Hematopoietic multipotent progenitor cell treated with erythropoietin and hydrocortisone succinate and interleukin-3 and kit ligand, for 15 days (in vitro differentiated cells): ENCODE data around the gene AFF2.
"Not testable (repeated sequence)": the region's sequence is repeated elsewhere in the genome, so short reads cannot be mapped to it uniquely, and the experiment has no call there.

Source experiments
- DNase-seq: peaks from one replicate; pipeline ENCODE4 v3.0.0-alpha.2; 2015; ENCODE audit warnings: low spot score

AFF2 gene

GRCh38 chrX:148856505-148856904 is 356.1 kb downstream of the AFF2 start:
- DNase-seq, result no peak

DNA sequence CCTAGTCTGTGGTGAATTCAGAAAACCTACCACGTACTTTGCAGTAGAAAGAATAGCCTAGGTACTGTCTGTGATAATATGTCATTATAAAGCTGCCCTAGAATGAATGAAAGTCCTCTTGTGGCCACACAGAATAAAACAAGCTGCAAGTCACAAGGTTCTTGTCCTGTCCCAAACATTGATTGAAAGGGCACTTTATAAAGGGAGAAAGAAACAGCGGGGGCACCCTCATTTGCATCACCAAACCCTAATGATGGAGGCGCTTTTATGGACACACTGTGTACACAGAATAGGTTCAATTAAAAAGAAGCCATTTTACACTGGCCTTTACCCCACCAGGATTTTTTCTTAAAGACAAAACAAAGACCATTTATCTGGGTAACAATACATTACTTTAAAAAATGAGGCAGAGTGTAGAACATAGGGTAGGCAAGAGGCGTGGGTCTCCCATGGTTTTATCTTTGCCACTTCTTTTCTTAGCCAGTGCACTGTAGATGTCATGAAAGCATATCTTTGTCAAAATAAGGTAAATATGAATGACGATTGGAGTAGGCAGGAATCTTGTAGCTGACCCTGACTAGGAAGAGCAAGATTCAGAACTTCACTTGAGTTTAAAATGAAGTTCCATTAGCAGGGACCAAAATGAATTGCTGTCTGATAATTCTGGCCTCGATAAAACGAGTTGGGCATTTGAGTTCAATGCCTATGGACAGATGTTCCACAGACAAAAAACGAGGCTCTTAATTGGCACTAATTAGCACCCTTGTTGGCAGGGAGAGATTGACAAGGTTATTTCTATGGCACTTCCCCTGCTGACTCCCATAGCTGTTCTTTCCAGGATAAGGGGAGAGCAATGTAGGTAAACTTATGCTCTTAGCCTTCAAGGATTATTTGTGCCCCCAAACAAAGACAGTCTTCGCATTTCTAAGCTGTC is 365.1 kb downstream of the AFF2 start:
- no peak for DNase-seq

- DNase-seq, result no peak
These were observed 367.2 kb downstream of the AFF2 start for GRCh38 chrX:148867596-148867995.

GRCh38 chrX:148871422-148872160 is 371.2 kb downstream of the AFF2 start:
- DNase-seq, result no peak

DNA sequence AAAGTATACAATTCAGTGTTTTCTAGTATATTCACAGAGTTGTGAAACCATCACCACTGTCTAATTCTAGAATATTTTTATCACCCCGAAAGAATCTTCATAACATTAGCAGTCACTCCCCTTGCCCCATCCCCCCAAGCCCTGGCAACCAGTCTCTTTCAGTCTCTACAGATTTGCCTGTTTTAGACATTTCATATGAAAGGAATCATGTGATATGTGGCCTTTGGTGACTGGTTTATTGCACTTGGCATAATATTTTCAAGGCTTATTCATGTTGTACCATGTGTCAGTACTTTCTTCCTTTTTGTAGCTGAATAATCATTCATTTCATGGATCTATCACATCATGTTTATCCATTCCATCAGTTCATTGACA is 371.7 kb downstream of the AFF2 start:
- DNase-seq, result no peak

GRCh38 chrX:148872881-148873280 is 372.5 kb downstream of the AFF2 start:
- no peak for DNase-seq

- no peak for DNase-seq
These were observed 374.3 kb downstream of the AFF2 start for GRCh38 chrX:148874636-148875246.

- DNase-seq, result no peak
These were observed 378.0 kb downstream of the AFF2 start for GRCh38 chrX:148878371-148878770.

GRCh38 chrX:148885203-148885602 is 384.8 kb downstream of the AFF2 start:
- DNase-seq, result no peak

- DNase-seq, result no peak
These were observed 393.0 kb downstream of the AFF2 start for GRCh38 chrX:148893395-148893794.

DNA sequence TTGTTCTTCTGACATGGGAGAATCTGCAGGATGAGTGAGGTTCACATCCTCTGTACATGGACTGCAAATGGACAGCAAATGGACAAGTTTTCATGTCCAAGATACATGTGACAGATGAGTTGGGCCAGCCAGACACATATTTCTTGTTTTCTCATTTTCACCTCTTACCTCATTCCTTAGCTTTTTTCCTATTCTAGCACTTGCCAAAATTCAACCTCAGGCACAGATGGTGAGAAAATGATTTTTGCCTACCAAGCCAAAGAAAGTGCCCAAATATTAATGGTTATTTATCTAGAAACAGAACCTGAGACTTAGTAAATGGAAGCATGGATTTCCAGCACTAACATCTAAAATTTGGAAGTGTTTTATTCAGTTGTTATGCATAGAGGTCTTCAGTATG is 402.2 kb downstream of the AFF2 start:
- DNase-seq, result no peak

GRCh38 chrX:148903176-148903575 is 402.8 kb downstream of the AFF2 start:
- DNase-seq, result no peak

- no peak for DNase-seq
These were observed 404.1 kb downstream of the AFF2 start for GRCh38 chrX:148904421-148905111.

GRCh38 chrX:148905400-148905799 is 405.0 kb downstream of the AFF2 start:
- no peak for DNase-seq

DNA sequence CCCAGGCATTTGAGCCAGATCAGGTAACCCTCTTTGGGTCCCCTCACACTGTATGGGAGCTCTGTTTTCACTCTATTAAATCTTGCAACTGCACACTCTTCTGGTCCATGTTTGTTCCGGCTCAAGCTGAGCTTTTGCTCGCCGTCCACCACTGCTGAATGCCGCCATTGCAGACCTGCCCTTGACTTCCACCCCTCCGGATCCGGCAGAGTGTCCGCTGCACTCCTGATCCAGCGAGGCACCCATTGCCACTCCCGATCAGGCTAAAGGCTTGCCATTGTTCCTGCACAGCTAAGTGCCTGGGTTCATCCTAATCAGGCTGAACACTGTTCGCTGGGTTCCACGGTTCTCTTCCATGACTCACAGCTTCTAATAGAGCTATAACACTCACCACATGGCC is 406.2 kb downstream of the AFF2 start:
- not testable (repeated sequence) for DNase-seq

DNA sequence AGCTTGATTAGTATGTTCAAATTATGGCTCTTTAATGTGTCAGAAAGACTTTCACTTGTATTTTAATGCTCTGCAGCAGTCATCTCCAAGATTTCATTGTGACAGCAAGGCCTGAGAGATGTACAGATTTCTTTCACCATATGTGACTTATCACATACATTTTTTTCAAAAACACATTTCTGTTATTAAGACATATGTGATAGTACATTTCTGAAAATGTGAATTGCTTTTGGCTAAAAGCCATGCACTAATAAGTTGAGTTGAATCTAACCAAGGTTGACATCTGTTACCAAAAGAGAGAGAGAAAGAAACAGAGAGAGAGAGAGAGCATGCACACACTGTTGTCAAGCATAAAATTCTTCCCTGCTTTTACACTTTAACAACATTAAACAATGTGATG is 409.3 kb downstream of the AFF2 start:
- DNase-seq, result no peak

GRCh38 chrX:148913971-148914370 is 413.6 kb downstream of the AFF2 start:
- no peak for DNase-seq

DNA sequence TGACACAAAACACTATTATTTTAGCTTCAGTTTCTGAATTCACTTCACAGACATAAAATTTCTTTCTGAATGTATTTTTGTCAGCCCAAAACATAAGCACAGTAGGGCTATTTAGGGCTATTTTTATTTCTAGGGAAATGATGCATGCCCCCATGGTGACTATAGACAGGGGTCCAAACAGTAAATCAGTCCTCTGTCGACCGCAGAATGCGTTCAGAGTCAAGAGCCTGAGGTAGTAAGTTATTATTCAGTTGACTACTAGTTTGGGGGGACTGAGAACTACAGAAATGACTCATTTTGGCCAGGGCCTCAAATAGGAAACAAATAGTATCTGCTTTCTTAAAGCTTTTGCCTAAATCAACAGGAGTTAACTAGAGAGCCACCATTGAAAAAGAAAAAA is 414.4 kb downstream of the AFF2 start:
- DNase-seq, result no peak

DNA sequence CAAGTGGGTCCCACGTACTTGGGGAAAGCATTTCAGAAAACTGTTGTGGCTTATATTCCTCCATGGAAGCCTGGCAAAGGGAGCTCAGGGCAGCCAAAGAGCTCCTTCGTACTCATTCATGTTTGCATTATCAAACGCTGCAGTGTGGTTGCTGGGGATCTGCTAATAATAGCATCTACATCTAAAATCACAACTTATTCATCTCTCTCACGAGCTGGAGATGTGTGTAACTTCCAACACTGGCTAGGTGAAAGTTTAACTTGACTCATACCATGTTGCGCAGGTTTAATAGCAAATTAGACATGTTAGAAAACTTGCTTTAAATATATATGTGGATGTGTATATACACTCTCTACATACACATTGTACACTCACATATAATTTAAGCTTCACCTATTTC is 415.1 kb downstream of the AFF2 start:
- DNase-seq, result no peak

DNA sequence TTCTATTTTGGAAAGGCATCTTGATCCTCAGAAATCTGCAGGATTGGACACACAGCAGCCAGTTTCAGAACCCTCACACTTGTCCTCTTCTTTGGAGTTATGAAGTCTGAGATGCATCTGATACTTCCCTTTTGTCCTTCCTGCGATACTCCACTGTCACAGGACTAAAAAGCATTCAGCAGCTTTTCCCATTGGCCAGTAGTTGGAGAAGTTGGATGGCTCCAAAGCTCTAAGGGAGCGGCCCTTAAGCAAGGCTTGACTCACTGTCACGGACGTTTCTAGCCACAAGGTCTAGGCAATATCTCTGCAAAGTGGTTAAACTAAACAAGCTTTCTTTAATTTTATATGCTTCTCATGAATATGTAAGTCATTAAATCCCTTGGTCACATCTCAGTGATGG is 417.0 kb downstream of the AFF2 start:
- no peak for DNase-seq

DNA sequence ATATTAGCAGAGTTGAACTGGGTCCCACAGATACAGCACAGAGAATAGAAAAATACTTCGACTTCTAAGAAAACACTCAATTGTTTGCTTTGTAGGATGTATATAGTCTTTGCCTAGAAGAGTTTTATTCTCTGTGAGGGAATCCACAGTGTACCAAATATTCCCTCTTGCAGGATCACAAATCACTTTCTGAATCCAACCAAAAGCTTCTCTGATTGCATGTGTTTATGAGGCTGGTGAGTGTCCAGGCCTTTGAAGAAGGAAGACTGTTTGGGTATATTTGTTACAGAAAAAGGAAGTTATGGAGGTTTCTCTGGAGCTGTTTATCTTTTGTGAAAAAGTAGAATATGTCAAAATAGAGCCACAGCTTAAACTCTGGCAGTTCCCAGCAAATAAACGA is 423.2 kb downstream of the AFF2 start:
- DNase-seq, result no peak

GRCh38 chrX:148926371-148926770 is 426.0 kb downstream of the AFF2 start:
- DNase-seq, result no peak
